OCI-LY1 (cell line): ENCODE data around the gene EIF4E1B.

Experiments
- EZH2 ChIP-seq: fragments of 200-600 bp; sonication (generic), shearing (Covaris generic); IDR thresholded peaks from 2 replicates; pipeline ENCODE4 v1.8.0; 2017; ENCODE audit warnings: borderline replicate concordance, mixed run types, mild to moderate bottlenecking, antibody characterized with exemption, low read length, moderate library complexity, mixed read lengths
- TF ChIP-seq, protein P1 (sequence below): fragments of 200-600 bp; sonication (generic), shearing (Covaris generic); IDR thresholded peaks from 2 replicates; pipeline ENCODE4 v1.5.1; 2017; ENCODE audit warnings: mild to moderate bottlenecking, antibody characterized with exemption, low read length, moderate library complexity, mixed read lengths

DNA sequence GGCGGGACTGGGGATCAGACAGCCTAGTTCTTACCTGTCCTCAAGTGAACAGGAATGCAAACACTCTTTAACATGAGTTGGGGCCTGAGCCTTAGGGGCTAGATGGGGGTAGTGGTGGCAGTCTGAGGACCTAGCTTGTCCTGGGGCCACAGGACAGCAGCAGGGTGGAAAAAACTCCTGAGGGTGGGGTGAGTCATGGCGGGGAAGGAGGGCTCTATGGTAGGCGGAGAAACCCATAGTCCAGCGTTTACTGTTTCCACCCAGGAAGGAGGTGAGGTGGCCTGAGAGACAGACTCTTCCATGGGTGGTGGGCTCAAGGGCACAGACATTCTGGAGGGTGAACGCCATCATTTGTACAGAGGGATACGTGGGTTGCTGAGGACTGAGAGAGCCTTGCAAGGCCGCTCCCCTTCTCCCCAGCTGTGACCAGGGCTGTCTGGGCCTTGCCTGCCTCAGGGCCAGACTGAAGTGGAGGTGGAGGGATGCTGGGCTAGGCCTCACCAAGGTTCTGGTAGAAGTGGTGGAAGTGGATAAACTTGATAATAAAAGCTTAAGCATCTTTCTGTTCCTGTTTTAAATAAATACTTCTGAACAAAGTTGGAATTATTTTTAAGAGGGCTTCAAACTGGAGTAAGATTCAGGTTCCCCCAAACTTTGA, 15.7 kb downstream of the EIF4E1B start:
- TF ChIP-seq, protein P1, sequence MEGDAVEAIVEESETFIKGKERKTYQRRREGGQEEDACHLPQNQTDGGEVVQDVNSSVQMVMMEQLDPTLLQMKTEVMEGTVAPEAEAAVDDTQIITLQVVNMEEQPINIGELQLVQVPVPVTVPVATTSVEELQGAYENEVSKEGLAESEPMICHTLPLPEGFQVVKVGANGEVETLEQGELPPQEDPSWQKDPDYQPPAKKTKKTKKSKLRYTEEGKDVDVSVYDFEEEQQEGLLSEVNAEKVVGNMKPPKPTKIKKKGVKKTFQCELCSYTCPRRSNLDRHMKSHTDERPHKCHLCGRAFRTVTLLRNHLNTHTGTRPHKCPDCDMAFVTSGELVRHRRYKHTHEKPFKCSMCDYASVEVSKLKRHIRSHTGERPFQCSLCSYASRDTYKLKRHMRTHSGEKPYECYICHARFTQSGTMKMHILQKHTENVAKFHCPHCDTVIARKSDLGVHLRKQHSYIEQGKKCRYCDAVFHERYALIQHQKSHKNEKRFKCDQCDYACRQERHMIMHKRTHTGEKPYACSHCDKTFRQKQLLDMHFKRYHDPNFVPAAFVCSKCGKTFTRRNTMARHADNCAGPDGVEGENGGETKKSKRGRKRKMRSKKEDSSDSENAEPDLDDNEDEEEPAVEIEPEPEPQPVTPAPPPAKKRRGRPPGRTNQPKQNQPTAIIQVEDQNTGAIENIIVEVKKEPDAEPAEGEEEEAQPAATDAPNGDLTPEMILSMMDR = no peak
- no peak for TF ChIP-seq EZH2
